ENCODE measurements around the gene KCNH1. TPM values are rescaled to one million over a fixed set of nuclear protein-coding genes. Genes with fewer than 3 reads are reported as not detected.

The KCNH1 gene
- total and polyA plus RNA-seq, 10 of the 15 experiments (the other 5 are each of a cell fraction or from before 2014, with no cell fraction given): 0.02 to 0.04 (median 0.04) TPM; not detected in 7

DNA sequence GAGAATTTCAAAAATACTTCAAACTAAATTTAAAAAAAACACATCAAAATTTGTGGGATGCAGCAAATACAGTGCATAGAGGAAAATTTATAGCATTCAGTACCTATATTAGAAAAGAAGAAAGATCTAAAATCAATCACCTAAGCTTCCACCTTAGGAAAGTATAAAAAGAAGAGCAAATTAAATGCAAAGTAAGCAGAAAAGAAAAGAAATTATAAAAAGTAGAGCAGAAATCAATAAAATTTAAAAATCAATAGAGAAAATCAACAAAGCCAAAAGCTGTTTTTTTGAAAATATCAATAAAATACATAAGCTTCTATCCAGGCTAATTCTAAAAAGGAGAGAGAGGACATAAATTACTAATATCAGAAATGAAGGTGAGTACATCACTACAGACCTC is 255.4 kb downstream of the KCNH1 start:
- no peak for FAIRE-seq
- no peak for ATAC-seq
- SMC1A ChIA-PET (ENCODE audit: uncharacterized antibody, unreplicated experiment): interaction anchor here (0.6 kb wide), 1 partner anchor 176 kb away, joined by 3 read pairs; no protein-coding TSS in a partner anchor

DNA sequence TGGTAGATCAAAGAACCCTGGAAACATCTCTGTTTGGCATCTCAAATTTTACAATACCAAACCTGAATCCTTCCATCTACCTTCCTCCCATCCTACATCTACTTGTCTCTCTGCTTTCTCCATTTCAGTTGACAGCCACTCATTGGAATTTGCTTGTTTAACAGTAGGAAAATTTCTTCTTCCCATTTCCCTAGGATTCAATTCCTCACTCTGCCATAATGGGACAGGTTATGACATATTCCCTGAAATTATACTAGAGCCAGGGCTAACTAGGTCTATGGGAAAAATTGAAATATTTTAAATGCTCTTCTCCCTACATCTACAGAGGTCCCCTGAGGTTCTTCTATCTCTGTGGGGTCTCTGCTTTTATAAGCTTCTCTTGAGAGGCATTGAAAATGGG is 257.7 kb downstream of the KCNH1 start:
- no peak for TF ChIP-seq ATF7 (IDR thresholded peaks at IDR 0.05; ENCODE audit: low read depth)
- TF ChIP-seq, protein P1, sequence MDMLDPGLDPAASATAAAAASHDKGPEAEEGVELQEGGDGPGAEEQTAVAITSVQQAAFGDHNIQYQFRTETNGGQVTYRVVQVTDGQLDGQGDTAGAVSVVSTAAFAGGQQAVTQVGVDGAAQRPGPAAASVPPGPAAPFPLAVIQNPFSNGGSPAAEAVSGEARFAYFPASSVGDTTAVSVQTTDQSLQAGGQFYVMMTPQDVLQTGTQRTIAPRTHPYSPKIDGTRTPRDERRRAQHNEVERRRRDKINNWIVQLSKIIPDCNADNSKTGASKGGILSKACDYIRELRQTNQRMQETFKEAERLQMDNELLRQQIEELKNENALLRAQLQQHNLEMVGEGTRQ (IDR thresholded peaks at IDR 0.05; ENCODE audit: borderline replicate concordance, low read depth, low read length): no peak
- TF ChIP-seq RBBP5 (conservative IDR thresholded peaks at IDR 0.05): no peak
- no peak for TF ChIP-seq CEBPB (IDR thresholded peaks at IDR 0.05; ENCODE audit: borderline replicate concordance in 1 of 2, low read depth in 2 of 2, low read length in 2 of 2)
- TF ChIP-seq YY1 (IDR thresholded peaks at IDR 0.05; ENCODE audit: low read depth, low read length): no peak
- TF ChIP-seq SP1 (IDR thresholded peaks at IDR 0.05; ENCODE audit: low read depth, low read length): no peak
- Histone ChIP-seq H3K36me3 (ENCODE audit: control insufficient read depth in 2 of 2, insufficient read depth in 2 of 2, low read length in 1 of 2) (no peaks in the 10 kb centered on the region), H3K4me1 (ENCODE audit: control insufficient read depth, insufficient read depth, low read length) (no peaks in the 10 kb centered on the region), H3K79me2 (ENCODE audit: control insufficient read depth, insufficient read depth, low read length) (no peaks in the 10 kb centered on the region), H2AFZ (ENCODE audit: control insufficient read depth, low read depth, low read length) (no peak overlapping the region), H3K9me3 (replicated peaks; ENCODE audit: control insufficient read depth, insufficient read depth, low read length) (no peaks in the 10 kb centered on the region), H3K9ac (ENCODE audit: control insufficient read depth, insufficient read depth, low read length) (no peak overlapping the region), H3K4me3 (no peak overlapping the region), H3K27ac (ENCODE audit: control insufficient read depth, insufficient read depth) (no peak overlapping the region), H3K4me2 (ENCODE audit: control insufficient read depth, insufficient read depth) (no peak overlapping the region), H4K20me1 (ENCODE audit: control insufficient read depth, insufficient read depth) (no peaks in the 10 kb centered on the region), H3K27me3 (replicated peaks in 1 of 2; ENCODE audit: control insufficient read depth in 2 of 2, insufficient read depth in 2 of 2, low read length in 1 of 2) (no peaks in the 10 kb centered on the region)
- no TSS peak for BruUV-seq (replicated peaks)
- in situ Hi-C loops (cut with MboI): no loop called here
- ATAC-seq: no peak
- intact Hi-C loops (cut with micrococcal nuclease; ENCODE audit: unreplicated experiment): no loop called here
- CTCF ChIA-PET: no interaction called here
- POLR2A ChIA-PET: no interaction called here
- SMC1A ChIA-PET (ENCODE audit: uncharacterized antibody, unreplicated experiment): no interaction called here
- DNase-seq (ENCODE audit: low read depth, low spot score): no peak
- no peak for FAIRE-seq
- RAD21 ChIA-PET (ENCODE audit: unreplicated experiment): no interaction called here

More for the DNA sequence above, 255.4 kb downstream of the KCNH1 start:
- intact Hi-C loops (cut with micrococcal nuclease; ENCODE audit: unreplicated experiment): no loop called here
- POLR2A ChIA-PET: no interaction called here
- no TSS peak for BruUV-seq (replicated peaks)
- CTCF ChIA-PET: interaction anchor here (0.9 kb wide), 1 partner anchor 257 kb away, joined by 3 read pairs; no protein-coding TSS in a partner anchor
- H4K20me1 ChIP-seq (ENCODE audit: control insufficient read depth, insufficient read depth): no peaks in the 10 kb centered on the region
- RAD21 ChIA-PET (ENCODE audit: unreplicated experiment): no interaction called here
- no peak overlapping the region for H3K4me3 ChIP-seq
- no peak for DNase-seq (ENCODE audit: low read depth, low spot score)
- no peak overlapping the region for H2AFZ ChIP-seq (ENCODE audit: control insufficient read depth, low read depth, low read length)
- no peak overlapping the region for H3K27ac ChIP-seq (ENCODE audit: control insufficient read depth, insufficient read depth)
- H3K36me3 ChIP-seq (ENCODE audit: control insufficient read depth in 2 of 2, insufficient read depth in 2 of 2, low read length in 1 of 2): no peaks in the 10 kb centered on the region
- H3K27me3 ChIP-seq (replicated peaks in 1 of 2; ENCODE audit: control insufficient read depth in 2 of 2, insufficient read depth in 2 of 2, low read length in 1 of 2): no peaks in the 10 kb centered on the region
- H3K4me1 ChIP-seq (ENCODE audit: control insufficient read depth, insufficient read depth, low read length): no peaks in the 10 kb centered on the region
- H3K9ac ChIP-seq (ENCODE audit: control insufficient read depth, insufficient read depth, low read length): no peak overlapping the region
- in situ Hi-C loops (cut with MboI): no loop called here
- TF ChIP-seq ATF7 (IDR thresholded peaks at IDR 0.05; ENCODE audit: low read depth) (no peak), SMAD5 (IDR thresholded peaks at IDR 0.05; ENCODE audit: low read depth) (no peak), SIN3A (IDR thresholded peaks at IDR 0.05; ENCODE audit: low read depth, low read length) (no peak), CREB1 (IDR thresholded peaks at IDR 0.05; ENCODE audit: low read depth) (no peak), MYB (IDR thresholded peaks at IDR 0.05; ENCODE audit: borderline replicate concordance, low read depth, low read length) (no peak), ZNF622 (IDR thresholded peaks at IDR 0.05) (no peak), BCL11A (IDR thresholded peaks at IDR 0.05; ENCODE audit: low read depth, low read length) (no peak), TCF3 (IDR thresholded peaks at IDR 0.05; ENCODE audit: borderline replicate concordance, insufficient read depth, low read depth, low read length) (no peak), IRF4 (IDR thresholded peaks at IDR 0.05; ENCODE audit: low read depth, low read length) (no peak), NR2C1 (IDR thresholded peaks at IDR 0.05) (no peak), NR2F1 (conservative IDR thresholded peaks at IDR 0.05) (no peak), EGR1 (IDR thresholded peaks at IDR 0.05; ENCODE audit: borderline replicate concordance in 1 of 2, low read depth in 2 of 2, low read length in 2 of 2) (no peak)
- TF ChIP-seq, protein P2, sequence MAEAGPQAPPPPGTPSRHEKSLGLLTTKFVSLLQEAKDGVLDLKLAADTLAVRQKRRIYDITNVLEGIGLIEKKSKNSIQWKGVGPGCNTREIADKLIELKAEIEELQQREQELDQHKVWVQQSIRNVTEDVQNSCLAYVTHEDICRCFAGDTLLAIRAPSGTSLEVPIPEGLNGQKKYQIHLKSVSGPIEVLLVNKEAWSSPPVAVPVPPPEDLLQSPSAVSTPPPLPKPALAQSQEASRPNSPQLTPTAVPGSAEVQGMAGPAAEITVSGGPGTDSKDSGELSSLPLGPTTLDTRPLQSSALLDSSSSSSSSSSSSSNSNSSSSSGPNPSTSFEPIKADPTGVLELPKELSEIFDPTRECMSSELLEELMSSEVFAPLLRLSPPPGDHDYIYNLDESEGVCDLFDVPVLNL (IDR thresholded peaks at IDR 0.05; ENCODE audit: low read depth, low read length): no peak
- no peaks in the 10 kb centered on the region for H3K79me2 ChIP-seq (ENCODE audit: control insufficient read depth, insufficient read depth, low read length)
- no peak overlapping the region for H3K4me2 ChIP-seq (ENCODE audit: control insufficient read depth, insufficient read depth)
- no peaks in the 10 kb centered on the region for H3K9me3 ChIP-seq (replicated peaks; ENCODE audit: control insufficient read depth, insufficient read depth, low read length)

All from GM12878 (cell line).